ENCODE data around the gene SNX19. TPM values are rescaled to one million over a fixed set of nuclear protein-coding genes. Genes with fewer than 3 reads are reported as not detected.

SNX19 gene
- total RNA-seq, 1 donor from 2014 or later, result 72.2 TPM

DNA sequence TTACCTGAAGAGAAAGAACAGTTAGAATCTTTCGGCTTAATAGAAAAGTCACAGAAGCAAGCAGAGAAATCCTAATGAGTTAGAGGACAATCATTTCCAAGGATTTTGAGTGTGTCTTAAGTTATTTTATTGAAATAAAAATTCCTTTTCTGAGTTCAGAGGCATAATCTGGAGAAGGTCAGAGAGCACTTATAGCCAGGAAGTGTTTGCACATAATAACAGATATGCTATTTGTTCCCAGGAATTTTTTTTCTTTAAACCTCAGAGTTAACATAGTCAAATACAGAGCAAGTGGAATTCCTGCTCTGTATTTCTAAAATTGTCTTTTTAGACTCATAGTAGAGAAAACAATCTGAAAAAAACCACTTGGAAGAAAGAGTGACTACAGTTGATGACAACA is 74.3 kb downstream of the SNX19 start:
- Histone ChIP-seq H3K4me1 (no peaks in the 10 kb centered on the region), H3K27me3 (no peaks in the 10 kb centered on the region), H3K9me3 (no peaks in the 10 kb centered on the region), H3K36me3 (no peaks in the 10 kb centered on the region), H3K4me3 (no peak overlapping the region), H3K27ac (no peak overlapping the region)
- intact Hi-C loops (cut with DNase I), result no loop called here
- TF ChIP-seq, protein P1, sequence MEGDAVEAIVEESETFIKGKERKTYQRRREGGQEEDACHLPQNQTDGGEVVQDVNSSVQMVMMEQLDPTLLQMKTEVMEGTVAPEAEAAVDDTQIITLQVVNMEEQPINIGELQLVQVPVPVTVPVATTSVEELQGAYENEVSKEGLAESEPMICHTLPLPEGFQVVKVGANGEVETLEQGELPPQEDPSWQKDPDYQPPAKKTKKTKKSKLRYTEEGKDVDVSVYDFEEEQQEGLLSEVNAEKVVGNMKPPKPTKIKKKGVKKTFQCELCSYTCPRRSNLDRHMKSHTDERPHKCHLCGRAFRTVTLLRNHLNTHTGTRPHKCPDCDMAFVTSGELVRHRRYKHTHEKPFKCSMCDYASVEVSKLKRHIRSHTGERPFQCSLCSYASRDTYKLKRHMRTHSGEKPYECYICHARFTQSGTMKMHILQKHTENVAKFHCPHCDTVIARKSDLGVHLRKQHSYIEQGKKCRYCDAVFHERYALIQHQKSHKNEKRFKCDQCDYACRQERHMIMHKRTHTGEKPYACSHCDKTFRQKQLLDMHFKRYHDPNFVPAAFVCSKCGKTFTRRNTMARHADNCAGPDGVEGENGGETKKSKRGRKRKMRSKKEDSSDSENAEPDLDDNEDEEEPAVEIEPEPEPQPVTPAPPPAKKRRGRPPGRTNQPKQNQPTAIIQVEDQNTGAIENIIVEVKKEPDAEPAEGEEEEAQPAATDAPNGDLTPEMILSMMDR (IDR thresholded peaks at IDR 0.05), result no peak
- ATAC-seq (no peak), DNase-seq (no peak)

DNA sequence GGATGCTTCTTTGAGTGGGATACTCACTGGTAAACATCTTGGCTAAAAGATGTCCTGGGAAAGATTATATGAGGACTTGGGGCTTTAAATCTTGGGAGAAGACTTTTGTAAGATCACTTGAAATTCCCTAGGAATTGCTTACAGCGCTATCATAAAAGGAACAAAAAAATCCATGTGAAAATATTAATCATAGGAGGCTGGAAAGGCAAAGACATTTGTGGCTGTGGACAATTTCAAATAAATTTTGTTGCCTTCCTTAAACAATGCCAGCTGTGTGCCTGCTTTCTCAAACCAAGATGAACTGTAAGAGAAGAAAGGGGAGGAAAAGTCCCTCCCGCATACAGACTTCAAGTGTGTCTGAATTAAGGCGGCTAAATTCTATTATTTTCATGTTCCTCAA is 75.6 kb downstream of the SNX19 start:
- Histone ChIP-seq H3K4me3 (no peak overlapping the region), H3K36me3 (no peaks in the 10 kb centered on the region), H3K9me3 (no peaks in the 10 kb centered on the region), H3K4me1 (no peaks in the 10 kb centered on the region), H3K27me3 (no peaks in the 10 kb centered on the region), H3K27ac (no peak overlapping the region)
- ATAC-seq (no peak), DNase-seq (no peak)
- intact Hi-C loops (cut with DNase I), result no loop called here
- TF ChIP-seq, protein P1 (IDR thresholded peaks at IDR 0.05), result no peak

DNA sequence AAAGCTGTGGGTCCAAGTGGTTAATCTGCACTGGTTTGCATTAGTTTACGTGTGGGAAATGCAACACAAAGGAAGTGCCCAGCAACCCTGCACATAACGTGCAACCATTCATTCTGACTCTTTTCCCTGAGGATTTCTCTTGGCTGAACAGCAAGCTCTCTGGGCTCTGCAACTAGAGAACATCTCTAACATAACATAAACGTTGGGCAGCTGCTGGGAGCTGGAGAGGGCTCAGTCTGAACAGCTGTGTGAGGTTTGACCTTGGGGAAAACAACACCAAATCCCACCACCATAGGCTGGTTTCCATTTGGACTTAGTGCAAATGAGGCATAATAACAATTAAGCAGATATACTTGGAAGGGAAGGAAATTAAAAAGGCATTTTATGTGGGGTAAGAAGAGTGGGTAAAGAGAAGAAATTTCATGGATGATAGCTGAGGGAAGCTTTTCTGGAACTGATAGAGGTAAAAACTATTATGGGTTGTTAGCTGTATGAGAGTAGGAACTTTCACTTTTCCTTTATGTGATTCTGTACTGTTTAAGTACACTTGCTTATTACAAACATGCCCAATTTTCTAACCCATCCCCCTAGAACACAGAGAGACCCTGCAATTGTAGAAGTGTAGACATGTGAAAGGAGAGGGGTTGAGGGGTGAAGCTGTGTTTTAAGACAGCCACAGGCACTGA is 76.2 kb downstream of the SNX19 start:
- ATAC-seq, result no peak
- H3K27ac ChIP-seq, result no peak overlapping the region

DNA sequence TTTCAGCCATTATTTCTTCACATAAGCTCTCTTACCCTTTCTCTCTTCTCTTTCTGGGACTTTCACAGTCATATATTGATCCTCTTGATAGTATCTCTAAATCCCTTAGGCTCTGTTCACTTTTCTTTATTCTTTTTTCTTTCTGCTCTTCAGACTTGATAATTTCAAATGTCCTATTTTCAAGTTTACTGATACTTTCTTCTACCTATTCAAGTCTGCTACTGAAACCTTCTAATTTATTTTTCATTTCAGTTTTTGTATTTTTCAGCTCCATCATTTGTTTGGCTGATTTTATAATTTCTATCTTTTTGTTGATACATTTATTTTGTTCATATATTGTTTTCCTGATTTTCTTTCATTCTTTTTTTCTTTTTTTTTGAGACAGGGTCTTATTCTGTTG is 79.1 kb downstream of the SNX19 start:
- H3K36me3 ChIP-seq, result no peaks in the 10 kb centered on the region
- intact Hi-C loops (cut with DNase I), result no loop called here
- no peak overlapping the region for H3K4me3 ChIP-seq
- no peaks in the 10 kb centered on the region for H3K27me3 ChIP-seq
- H3K27ac ChIP-seq, result no peak overlapping the region
- DNase-seq, result no peak
- H3K9me3 ChIP-seq, result no peaks in the 10 kb centered on the region
- ATAC-seq, result no peak
- H3K4me1 ChIP-seq, result no peaks in the 10 kb centered on the region
- TF ChIP-seq, protein P1 (IDR thresholded peaks at IDR 0.05), result no peak

More for the DNA sequence above, 76.2 kb downstream of the SNX19 start:
- Histone ChIP-seq H3K4me3 (no peak overlapping the region), H3K36me3 (no peaks in the 10 kb centered on the region), H3K9me3 (no peaks in the 10 kb centered on the region), H3K27me3 (no peaks in the 10 kb centered on the region), H3K4me1 (no peaks in the 10 kb centered on the region)
- intact Hi-C loops (cut with DNase I), result no loop called here
- no peak for DNase-seq
- TF ChIP-seq, protein P1 (IDR thresholded peaks at IDR 0.05), result no peak

DNA sequence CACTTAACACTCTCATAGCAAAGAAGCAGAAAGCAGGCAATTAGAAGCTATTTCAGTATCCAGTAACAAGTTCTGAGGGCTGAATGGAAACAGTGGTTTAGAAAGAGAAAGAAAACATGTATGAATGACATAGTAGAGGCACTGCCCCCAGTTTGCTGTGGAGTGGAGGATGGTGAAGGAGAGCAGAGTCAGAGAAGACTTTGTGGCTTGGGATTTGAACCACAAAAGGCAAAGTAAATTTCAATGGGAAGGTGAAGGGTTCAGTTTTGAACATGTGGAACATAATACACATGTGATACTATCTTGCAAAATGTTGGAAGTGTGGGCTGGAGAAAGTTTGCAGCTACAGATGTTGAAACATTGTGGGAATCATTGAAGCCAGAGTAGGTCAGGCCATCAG is 81.4 kb downstream of the SNX19 start:
- Histone ChIP-seq H3K4me3 (no peak overlapping the region), H3K36me3 (no peaks in the 10 kb centered on the region), H3K27ac (no peak overlapping the region), H3K27me3 (no peaks in the 10 kb centered on the region), H3K9me3 (no peaks in the 10 kb centered on the region), H3K4me1 (peaks cover 11% of the 10 kb centered on the region)
- TF ChIP-seq, protein P1 (IDR thresholded peaks at IDR 0.05), result no peak
- ATAC-seq, result no peak
- DNase-seq, result no peak
- intact Hi-C loops (cut with DNase I), result no loop called here

Data from upper lobe of right lung (tissue), 1 donor.